ENCODE data around the gene RASAL2.

- no peak for TF ChIP-seq CTCF (conservative IDR thresholded peaks at IDR 0.05 in 1 of 2, IDR thresholded peaks at IDR 0.05 in 1 of 2; ENCODE audit: low read depth in 1 of 2, low read length in 2 of 2)
- no peak for TF ChIP-seq EZH2 (IDR thresholded peaks at IDR 0.05; ENCODE audit: low read length, missing control alignments)
These were observed 303.8 kb downstream of the RASAL2 start for GRCh38 chr1:178397678-178398077.
